A204.1 (cell line): ENCODE data around the gene BORCS8.

ENCODE experiments used
- FAIRE-seq: peaks from 2 replicates; lab custom pipeline; 2012; peaks lifted over from hg19 to GRCh38; lab: Jason Lieb, UNC

Gene BORCS8

DNA sequence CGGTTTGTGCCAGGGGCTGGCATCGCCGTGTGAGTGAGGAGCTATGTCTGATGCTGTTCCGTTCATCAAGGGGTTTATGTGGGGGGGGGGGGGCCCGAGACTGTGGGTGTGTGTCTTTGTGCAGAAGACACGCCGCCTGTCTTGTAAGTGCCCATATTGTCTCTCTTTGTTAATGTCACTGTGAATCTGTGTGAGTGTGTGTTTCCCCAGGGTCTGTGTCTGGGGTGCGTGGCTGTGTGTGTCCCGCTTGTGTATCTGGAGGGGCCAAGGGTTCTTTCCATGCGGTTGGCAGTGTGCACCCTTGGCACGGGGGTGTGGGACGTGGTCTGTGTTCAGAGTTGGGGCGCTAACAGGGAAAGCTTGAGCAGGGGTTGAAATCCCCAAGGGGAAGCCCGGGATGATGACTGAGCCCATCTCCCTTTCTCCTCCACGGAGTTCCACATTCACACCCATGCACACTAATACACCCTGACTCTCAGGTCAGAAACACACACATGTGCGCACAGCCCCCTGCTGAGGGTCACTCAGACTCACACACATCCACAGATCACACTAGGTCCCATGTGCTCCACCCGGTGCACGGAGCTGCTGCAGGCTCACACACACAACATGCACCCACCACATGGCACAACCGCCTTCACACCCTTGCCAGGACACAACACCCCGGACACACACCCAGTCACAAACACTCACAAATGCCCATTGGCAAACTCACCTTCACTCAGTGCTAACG is 21.6 kb upstream of the BORCS8 start:
- FAIRE-seq = no peak

- no peak for FAIRE-seq
Observed at GRCh38 chr19:19212916-19213315, 21.0 kb upstream of the BORCS8 start.

DNA sequence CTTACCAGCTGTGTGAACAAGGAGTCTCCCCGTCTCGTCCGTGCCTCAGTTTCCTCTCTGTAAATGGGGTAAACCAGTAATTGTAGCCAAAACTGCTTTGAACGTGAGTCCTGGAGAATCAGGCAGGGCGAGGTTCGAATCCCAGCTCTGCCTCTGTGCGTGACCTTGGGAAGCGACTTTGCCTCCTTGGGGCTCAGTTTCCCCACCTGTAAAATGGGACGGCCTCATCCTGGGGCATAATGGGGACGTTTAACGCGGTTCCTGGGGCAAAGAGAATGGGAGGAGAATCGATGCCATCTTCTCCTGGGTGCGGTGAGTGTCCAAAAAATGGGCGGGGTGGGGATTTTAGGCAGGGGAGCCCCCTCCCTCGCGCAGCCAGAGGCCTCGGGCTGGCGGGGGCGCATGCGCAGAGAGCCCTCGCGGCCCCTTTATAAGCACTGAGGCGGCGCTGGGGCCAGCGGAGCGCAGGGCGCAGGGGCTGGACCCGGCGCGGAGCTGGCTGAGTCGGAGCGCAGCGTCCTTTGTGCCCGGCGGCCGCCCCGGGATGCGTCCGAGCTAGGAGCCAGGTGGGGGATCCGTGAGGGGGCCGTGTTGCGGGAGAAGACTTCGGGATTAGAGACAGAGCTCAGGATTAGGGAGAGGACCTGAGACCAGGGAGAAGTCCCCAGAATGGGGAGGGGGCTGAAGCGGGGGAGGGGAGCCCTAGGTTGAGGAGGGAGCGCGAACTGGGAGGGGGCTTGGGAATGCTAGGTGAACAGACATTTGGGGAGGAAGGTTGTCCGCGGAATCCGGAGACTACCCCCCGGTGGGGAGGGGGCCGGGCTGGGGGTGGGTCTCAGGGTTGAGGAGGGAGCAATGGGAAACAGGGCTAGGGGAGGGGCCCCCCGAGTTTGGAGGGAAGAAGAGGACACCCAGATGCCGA is 19.8 kb upstream of the BORCS8 start, which contains the start of gene NCAN:
Gene NCAN (plus strand): TSS at position 460 of the 922 bp plus-strand sequence. CDS start 4,996 bp downstream, outside the sequence.
- no peak for FAIRE-seq

DNA sequence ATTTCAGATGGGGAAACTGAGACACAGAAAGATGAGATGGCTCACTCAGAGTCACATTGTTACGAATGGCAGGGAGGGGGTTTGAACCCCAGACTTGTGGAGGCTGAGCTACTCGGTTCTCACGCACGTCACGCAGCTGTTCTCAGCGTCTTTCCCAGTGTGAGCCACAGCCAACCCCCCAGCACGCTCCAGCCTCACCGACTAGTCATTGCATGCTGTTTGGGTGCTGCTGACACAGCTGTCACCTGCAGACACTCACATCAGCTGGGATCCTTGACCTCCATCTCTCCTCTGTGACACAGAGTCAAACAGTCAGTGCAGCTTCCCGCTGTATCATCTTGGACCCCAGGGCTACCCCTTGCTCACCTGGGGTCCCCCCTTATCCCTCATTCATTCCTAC is 17.4 kb upstream of the BORCS8 start:
- no peak for FAIRE-seq

- FAIRE-seq = no peak
Observed at GRCh38 chr19:19207637-19208572, 16.0 kb upstream of the BORCS8 start.

DNA sequence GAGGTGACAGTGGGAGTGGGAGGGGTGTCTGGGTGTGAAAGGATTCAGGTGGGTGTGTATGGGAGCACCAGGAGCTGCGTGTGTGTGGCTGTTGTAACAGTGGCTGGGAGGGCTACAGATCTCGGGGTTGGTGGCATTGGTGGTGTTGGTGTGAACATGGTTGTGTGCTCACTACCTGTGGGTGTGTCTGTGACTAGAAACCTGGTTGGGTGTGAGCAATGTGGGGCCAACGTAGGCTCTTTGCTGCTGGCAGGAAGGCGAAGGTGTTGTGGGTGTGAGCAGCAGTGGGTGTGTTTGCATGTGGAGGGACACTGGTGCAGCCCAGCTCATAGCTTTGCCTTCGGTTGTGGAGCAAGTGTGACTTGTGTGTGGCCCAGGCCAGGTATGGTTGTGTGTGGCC is 15.0 kb upstream of the BORCS8 start:
- no peak for FAIRE-seq

DNA sequence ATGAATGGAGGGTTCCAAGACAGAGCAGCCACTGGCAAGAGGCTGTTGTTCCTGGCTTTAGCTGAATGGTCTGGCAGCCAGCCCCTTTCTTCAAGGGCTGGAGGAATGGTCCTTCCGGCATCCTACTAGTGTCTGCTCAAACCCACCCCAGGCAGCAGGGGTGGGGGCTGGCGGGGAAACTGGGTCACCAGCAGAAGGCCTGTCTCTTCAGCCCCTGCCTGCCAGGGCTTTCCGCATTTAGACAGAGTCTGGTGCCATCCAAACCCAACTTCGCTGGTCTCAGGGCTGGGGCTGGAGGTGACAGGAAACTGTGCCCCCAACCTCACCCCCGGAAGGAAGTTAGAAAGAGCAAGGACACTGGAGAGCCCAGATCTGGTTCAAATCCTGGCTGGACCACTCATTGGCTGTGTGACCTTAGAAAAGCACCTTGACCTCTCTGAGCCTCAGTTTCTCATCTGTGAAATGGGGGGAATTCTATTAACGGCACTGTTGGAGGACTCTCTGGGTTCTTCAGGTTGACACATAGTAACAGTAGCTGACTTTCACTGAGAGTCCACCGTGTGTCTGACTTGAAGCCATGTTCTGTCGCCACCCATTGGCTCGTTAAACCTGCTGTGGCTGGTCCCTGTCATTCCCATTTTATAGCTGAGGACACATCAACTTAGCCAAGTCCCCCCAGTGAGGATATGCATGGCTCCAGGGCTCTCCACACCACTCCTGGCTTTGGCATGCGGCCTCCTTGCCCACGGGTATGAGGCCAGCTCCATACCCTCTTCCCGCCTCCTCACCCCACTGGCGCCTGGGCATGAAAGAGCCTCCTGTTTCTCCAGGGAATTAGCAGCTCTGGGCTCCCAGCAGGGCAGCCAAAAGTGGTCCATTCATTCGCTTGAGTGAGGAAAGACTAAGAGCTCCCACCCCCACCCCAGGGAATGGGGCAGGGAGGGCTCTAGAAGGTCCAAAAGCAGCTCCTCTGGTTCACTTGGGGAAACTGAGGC is 13.8 kb upstream of the BORCS8 start:
- no peak for FAIRE-seq

DNA sequence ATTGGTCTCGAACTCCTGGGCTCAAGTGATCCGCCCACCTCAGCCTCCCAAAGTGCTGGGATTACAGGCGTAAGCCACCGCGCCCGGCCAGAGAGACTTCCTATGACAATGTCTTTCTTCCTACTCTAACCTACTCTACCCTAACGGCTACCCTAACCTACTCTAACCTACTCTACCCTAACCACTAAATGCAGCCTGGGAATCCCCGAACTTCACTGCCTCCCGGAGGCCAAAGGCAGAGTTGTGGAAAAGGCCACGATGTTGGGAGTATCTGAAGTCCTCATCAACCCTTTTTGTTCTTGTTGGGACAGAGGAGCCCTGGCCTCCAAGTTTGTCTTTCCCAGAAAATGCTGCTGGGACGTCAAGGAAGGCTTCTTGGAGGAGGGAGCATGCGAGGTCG is 12.2 kb upstream of the BORCS8 start:
- FAIRE-seq = no peak

GRCh38 chr19:19203012-19203856 is 11.3 kb upstream of the BORCS8 start, which contains the start of gene NR2C2AP:
Gene NR2C2AP (minus strand): TSS chr19:19203414. CDS start chr19:19203060, 354 bp downstream.
- FAIRE-seq = peak; percentile 90

GRCh38 chr19:19202707-19203011 is 10.7 kb upstream of the BORCS8 start:
- FAIRE-seq = no peak

- FAIRE-seq = no peak
Observed at GRCh38 chr19:19201697-19202630, 10.0 kb upstream of the BORCS8 start.

DNA sequence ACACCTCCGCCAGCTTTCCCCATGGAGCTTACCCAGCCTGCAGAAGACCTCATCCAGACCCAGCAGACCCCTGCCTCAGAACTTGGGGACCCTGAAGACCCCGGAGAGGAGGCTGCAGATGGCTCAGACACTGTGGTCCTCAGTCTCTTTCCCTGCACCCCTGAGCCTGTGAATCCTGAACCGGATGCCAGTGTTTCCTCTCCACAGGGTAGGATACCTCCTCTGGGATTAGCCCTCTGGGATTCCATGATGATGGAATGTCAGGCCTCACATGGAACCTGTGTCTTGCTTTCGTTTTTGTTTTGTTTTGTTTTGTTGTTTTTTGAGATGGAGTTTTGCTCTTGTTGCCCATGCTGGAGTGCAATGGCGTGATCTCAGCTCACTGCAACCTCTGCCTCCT is 2.0 kb upstream of the BORCS8 start:
- no peak for FAIRE-seq

DNA sequence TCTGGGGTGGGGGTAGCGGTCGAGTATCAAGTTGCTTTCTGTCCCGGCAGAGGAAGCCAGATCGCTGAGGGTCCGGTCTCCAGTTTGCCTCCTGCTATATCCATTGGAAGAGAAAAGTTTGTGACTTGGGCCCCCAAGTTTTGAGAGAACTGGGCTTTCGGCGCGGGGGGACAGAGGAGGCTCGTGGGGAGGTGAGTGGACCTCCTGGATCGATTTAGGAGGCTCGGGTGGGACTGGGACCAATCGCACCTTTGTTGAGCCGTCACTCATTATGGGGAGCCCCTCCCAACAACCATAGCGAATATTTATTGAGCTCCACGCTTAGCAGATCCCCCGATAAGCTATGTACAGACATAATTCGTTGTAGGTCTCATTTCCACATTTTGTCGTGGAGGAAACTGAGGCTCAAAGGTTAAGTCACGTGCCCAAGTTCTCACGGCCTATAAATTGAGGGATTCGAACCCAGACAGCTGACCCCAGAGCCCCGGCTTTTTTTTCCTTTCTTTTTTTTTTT is 1.0 kb upstream of the BORCS8 start:
- FAIRE-seq = no peak

- FAIRE-seq = no peak
Observed at GRCh38 chr19:19191768-19192077, 229 bp downstream of the BORCS8 start.

DNA sequence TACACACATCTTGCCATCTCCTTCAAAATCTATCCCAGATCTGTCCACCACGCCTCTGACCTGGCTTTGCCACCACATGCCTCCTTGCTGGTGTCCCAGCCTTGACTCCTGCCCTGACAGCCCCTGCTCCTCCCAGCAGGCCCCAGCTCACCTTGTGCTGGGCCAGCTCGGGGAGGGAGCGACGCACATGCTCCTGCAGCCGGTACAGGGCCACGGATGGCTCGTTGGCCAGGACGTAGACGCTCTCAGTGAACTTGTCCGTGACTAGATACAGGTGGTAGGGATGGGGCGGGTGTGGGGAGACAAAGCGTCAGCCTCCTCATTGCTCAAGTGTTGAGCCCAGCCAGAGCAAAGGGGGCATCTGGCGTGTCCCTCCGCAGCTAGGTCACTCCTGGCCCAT is 5.2 kb downstream of the BORCS8 start:
- FAIRE-seq = no peak

DNA sequence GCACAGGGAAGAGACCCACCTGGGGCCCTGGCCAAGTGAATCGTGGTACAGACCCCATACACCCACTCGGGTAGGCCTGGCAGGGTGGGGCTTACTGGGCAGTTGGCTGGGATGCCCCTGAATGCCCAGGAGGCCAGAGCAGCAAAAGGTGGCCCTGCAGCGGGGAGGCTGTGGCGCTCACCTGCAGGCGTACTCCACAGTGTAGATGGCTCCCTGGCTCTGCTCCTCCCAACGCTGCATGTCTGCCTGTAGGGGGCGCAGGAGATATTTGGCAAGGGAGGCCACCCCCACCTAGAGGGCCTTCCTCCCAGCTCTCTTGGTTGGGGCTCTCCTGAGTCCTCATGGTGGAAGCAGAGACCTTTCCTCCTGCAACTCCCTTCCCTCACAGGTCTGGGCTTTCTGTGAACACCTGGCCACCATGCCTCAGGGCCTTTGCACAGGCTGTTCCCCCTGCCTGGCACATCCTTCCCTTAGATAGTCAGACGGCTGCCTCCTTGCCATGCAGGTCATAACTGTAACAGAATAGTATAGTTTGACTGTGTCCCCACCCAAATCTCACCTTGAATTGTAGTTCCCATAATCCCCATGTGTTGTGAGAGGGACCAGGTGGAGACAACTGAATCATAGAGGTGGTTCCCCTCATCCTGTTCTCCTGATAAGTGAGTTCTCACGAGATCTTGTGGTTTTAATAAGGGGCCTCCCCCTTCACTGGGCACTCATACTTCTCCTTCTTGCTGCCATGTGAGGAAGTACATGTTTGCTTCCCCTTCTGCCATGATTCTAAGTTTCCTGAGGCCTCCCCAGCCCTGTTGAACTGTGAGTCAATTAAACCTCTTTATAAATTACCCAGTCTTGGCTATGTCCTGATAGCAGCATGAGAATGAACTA is 5.9 kb downstream of the BORCS8 start:
- FAIRE-seq = no peak

- FAIRE-seq = no peak
Observed at GRCh38 chr19:19181488-19181998, 10.4 kb downstream of the BORCS8 start.
